Chondrocyte (in vitro differentiated cells): ENCODE data around the gene CCDC14. TPM values are rescaled to one million over a fixed set of nuclear protein-coding genes. Genes with fewer than 3 reads are reported as not detected.
A peak's percentile ranks its signal among the peaks of the same experiment; 100 is the strongest.
"Not testable (repeated sequence)": the region's sequence is repeated elsewhere in the genome, so short reads cannot be mapped to it uniquely, and the experiment has no call there.

Experiments used
- DNase-seq: peaks from one replicate; pipeline ENCODE4 v3.0.0; 2021; ENCODE audit warnings: mixed read lengths, low spot score
- H3K27ac Mint-ChIP-seq: one replicate; pipeline ENCODE4 v1.8.0; 2021; ENCODE audit warnings: mild to moderate bottlenecking, moderate library complexity, mixed read lengths; ENCODE audit not compliant: unreplicated experiment
- H3K27me3 Mint-ChIP-seq: 2 replicates; pipeline ENCODE4 v1.8.0; 2021; ENCODE audit warnings: low read depth, mixed read lengths
- H3K36me3 Mint-ChIP-seq: 2 replicates; pipeline ENCODE4 v1.8.0; 2021; ENCODE audit warnings: low read depth, mixed read lengths
- H3K4me1 Mint-ChIP-seq: 2 replicates; pipeline ENCODE4 v1.8.0; 2021; ENCODE audit warnings: low read depth, mild to moderate bottlenecking, mixed read lengths
- H3K4me3 Mint-ChIP-seq: one replicate; pipeline ENCODE4 v1.8.0; 2021; ENCODE audit warnings: mild to moderate bottlenecking, moderate library complexity, mixed read lengths; ENCODE audit not compliant: unreplicated experiment
- H3K9me3 Mint-ChIP-seq: 2 replicates; pipeline ENCODE4 v1.8.0; 2021; ENCODE audit warnings: low read depth, mixed read lengths
- total RNA-seq: library from RNA; stranded (reverse); gene quantifications from 3 replicates; pipeline ENCODE4 v1.2.1, GENCODE V29; 2021
- TF ChIP-seq, protein P1 (sequence below): fragments of 200-600 bp; sonication (generic); IDR thresholded peaks from 2 replicates; pipeline ENCODE4 v1.5.0; 2021; ENCODE audit warnings: antibody characterized with exemption, mild to moderate bottlenecking, moderate library complexity

CCDC14 gene
- total RNA-seq, 1 donor from 2014 or later: 25.4 TPM

DNA sequence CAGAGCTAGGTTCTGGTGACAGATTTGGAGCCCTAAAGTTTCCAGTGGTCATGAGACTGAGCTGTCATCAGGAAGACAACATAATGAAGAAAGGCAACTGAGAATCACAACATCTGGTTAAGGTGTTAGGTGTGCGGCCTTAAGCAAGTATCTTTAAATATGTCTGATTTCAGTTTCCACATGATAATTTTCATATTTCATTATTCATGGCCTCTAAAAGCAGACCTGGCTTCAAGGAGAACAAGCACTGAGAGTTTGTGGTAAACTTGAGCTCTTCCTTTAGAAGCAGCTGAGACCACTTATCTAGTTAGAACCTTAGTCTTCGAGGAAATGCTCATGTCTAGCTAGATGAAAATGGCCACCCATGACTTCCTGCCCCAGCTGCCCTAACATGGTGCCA, 51.2 kb downstream of the CCDC14 start:
- Mint-ChIP-seq H3K36me3 (peaks cover 2% of the 10 kb centered on the region), H3K9me3 (peaks cover 2% of the 10 kb centered on the region), H3K27ac (no peak overlapping the region), H3K4me3 (no peak overlapping the region), H3K4me1 (no peaks in the 10 kb centered on the region), H3K27me3 (no peaks in the 10 kb centered on the region)
- TF ChIP-seq, protein P1, sequence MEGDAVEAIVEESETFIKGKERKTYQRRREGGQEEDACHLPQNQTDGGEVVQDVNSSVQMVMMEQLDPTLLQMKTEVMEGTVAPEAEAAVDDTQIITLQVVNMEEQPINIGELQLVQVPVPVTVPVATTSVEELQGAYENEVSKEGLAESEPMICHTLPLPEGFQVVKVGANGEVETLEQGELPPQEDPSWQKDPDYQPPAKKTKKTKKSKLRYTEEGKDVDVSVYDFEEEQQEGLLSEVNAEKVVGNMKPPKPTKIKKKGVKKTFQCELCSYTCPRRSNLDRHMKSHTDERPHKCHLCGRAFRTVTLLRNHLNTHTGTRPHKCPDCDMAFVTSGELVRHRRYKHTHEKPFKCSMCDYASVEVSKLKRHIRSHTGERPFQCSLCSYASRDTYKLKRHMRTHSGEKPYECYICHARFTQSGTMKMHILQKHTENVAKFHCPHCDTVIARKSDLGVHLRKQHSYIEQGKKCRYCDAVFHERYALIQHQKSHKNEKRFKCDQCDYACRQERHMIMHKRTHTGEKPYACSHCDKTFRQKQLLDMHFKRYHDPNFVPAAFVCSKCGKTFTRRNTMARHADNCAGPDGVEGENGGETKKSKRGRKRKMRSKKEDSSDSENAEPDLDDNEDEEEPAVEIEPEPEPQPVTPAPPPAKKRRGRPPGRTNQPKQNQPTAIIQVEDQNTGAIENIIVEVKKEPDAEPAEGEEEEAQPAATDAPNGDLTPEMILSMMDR: no peak
- DNase-seq: no peak

DNA sequence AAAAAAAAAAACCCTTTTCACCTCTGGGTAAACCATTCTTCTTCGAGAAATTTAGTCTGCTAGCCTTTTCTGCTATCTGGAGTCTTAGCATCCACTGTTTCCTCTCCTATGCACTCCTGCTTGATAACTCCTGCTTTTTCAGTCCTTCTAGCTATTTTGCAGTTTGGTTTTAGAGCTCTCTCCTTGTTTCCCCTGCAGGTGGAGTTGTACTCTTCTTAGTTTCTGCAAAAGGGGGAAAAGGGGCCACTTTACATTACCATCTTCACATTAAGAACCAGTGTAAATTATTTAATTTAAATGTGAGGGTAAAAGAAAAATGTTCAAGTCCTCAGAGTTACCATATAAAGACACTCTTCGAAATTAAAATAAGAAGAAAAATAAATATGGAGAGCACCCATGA, 53.3 kb downstream of the CCDC14 start:
- Mint-ChIP-seq H3K27ac (no peak overlapping the region), H3K36me3 (peaks cover 2% of the 10 kb centered on the region), H3K9me3 (peaks cover 2% of the 10 kb centered on the region), H3K27me3 (no peaks in the 10 kb centered on the region), H3K4me1 (no peaks in the 10 kb centered on the region), H3K4me3 (no peak overlapping the region)
- DNase-seq: no peak
- TF ChIP-seq, protein P1: peak; percentile 37

DNA sequence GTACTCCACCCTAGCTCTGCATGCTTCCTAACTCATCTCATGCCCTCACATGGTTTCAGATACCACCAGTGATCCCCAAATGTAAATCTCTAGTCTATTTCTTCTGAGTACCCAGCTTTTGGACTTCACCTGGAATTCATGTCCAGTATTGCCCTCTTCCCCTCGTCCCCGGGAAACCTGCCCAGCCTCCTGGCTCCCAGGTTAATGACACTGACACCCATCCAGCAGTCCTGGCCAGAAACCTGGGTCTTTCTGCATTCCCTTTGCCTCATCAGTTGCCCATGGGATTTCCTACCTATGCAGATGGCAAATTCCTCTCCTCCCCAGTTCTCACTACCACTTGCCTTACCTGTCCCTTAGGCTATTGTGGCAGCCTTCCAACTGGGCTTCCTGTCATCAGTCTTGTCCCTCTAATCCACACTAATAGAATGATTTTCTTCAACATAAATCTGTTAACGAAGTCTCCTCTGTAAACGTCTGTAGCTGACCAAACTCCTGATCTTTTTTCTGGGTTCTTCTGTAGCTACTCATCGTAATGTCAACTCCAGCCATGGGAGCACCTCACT, 61.6 kb downstream of the CCDC14 start:
- Mint-ChIP-seq H3K9me3 (no peaks in the 10 kb centered on the region), H3K27me3 (no peaks in the 10 kb centered on the region), H3K4me3 (no peak overlapping the region), H3K27ac (no peak overlapping the region), H3K36me3 (no peaks in the 10 kb centered on the region), H3K4me1 (no peaks in the 10 kb centered on the region)
- TF ChIP-seq, protein P1: no peak
- no peak for DNase-seq

DNA sequence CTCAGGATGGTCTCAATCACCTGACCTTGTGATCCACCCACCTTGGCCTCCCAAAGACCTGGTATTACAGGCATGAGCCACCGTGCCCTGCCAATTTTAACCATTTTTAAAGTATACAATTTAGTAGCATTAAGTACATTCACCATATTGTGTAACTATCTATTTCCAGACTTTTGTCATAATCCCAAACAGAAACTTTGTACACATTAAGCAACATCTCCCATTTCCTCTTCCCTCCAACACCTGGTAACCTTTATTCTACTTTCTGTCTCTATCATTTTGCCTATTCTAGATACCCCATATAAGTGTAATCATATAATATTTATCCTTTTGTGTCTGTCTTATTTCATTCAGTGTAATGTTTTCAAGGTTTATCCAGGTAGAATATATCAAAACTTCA, 68.0 kb downstream of the CCDC14 start:
- H3K36me3 Mint-ChIP-seq: peaks cover 5% of the 10 kb centered on the region
- no peak overlapping the region for H3K27ac Mint-ChIP-seq
- H3K9me3 Mint-ChIP-seq: peaks cover 18% of the 10 kb centered on the region
- H3K4me3 Mint-ChIP-seq: no peak overlapping the region
- H3K27me3 Mint-ChIP-seq: no peaks in the 10 kb centered on the region
- TF ChIP-seq, protein P1: no peak
- DNase-seq: no peak
- no peaks in the 10 kb centered on the region for H3K4me1 Mint-ChIP-seq

DNA sequence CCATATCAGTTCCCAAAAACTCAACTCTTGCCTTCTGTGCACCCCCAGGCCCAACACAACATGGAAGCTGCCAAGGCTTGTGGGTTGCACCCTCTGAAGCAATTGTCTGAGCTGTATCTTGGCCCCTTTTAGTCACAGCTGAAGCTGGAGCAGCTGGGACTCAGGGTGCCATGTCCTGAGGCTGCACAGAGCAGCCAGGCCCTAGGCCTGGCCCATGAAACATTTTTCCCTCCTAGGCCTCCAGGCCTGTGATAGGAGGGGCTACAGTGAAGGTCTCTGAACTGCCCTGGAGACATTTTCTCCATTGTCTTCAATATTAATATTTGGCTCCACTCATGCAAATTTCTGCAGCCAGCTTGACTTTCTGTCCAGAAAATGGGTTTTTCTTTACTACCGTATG, 68.8 kb downstream of the CCDC14 start:
- Mint-ChIP-seq H3K36me3 (peaks cover 5% of the 10 kb centered on the region), H3K4me3 (no peak overlapping the region), H3K27me3 (no peaks in the 10 kb centered on the region), H3K9me3 (peaks cover 20% of the 10 kb centered on the region), H3K4me1 (no peaks in the 10 kb centered on the region), H3K27ac (no peak overlapping the region)
- TF ChIP-seq, protein P1: no peak
- no peak for DNase-seq

DNA sequence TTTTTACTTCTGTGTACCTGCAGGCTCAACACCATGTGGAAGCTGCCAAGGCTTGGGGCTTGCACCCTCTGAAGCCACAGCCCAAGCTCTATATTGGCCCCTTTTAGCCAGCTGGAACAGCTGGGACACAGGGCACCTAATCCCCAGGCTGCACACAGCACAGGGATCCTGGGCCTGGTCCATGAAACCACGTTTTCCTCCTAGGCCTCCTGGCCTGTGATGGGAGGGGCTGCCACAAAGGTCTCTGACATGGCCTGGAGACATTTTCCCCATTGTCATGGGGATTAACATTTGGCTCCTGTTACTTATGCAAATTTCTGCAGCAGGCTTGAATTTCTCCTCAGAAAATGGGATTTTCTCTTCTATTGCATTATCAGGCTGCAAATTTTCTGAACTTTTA, 70.0 kb downstream of the CCDC14 start:
- H3K9me3 Mint-ChIP-seq: peaks cover 20% of the 10 kb centered on the region
- H3K4me1 Mint-ChIP-seq, DNase-seq, H3K27me3 Mint-ChIP-seq, H3K4me3 Mint-ChIP-seq, H3K36me3 Mint-ChIP-seq, H3K27ac Mint-ChIP-seq: not testable (repeated sequence)

DNA sequence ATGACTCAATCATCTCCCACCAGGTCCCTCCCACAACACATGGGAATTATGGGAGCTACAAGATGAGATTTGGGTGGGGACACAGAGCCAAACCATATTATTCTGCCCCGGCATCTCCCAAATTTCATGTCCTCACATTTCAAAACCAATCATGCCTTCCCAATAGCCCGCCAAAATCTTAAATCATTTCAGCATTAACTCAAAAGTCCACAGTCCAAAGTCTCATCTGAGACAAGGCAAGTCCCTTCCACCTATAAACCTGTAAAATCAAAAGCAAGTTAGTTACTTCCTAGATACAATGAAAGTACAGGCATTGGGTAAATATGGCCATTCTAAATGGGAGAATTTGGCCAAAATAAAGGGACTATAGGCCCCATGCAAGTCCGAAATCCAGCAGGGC, 70.9 kb downstream of the CCDC14 start:
- not testable (repeated sequence) for DNase-seq, H3K4me1 Mint-ChIP-seq, H3K36me3 Mint-ChIP-seq, H3K27me3 Mint-ChIP-seq, H3K4me3 Mint-ChIP-seq, H3K27ac Mint-ChIP-seq
- peaks cover 20% of the 10 kb centered on the region for H3K9me3 Mint-ChIP-seq
